HG02973 (cell line): ENCODE measurements around the gene CA10.

Experiments used
- ATAC-seq: cut with Tn5 transposase; IDR thresholded peaks from one replicate; pipeline ENCODE4 v1.9.1; 2021; ENCODE audit warnings: moderate library complexity; ENCODE audit not compliant: unreplicated experiment

The CA10 gene

DNA sequence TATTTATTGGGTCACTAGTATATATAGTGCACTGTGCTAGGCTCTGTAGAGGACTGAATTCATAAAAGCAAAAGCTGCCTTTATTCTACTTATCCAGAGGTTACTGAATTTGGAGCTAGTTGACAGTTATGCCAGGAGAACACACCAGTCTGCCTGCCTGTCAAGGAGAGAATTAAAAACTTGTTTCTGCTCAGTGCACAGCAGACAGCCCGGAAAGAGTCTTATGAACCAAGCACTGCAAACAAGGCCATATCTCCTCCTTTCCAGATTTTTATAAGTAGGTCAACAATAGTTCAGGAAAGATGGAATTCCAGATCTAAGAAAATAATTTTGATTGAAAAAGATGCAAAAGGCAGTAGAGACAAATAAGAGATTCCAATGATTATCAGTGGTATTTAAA, 267.8 kb downstream of the CA10 start:
- no peak for ATAC-seq

DNA sequence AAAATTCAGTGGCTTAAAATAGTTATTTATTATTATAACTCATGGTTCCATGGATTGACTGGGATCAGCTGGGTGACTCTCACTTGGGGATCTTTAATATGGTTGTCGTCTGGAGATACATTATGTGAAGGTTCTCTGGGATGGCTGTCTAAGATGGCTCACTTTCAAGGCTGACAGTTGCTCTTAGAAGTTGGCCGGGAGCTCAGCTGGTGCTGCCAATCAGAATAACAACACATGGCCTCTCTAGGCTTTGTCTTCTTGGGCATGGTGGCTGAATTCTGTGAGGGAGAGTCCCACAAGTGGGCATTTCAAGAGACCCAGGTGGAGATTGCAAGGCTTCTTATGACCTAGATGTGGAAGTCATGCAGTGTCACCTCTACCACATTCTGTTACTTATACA, 269.7 kb downstream of the CA10 start:
- no peak for ATAC-seq

DNA sequence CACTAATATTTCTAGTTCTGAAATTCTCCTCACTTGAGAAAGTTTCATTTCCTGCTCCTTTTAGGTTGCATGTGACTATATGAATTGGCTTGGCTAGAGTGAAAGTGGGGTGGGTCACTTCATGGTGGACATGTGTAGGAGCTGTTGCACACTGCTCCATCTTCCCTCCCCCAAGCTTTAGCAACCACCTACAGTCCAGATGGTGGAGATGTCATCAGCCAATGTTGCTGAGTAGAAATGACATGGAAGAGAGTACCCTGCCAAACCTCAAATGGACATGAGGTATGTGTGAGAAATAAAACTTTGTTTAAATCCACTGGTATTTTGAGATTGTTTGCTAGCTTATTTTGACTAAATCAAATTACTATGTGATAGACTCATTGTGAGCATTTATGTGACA, 281.5 kb downstream of the CA10 start:
- ATAC-seq, result no peak

- ATAC-seq, result no peak
Observed at GRCh38 chr17:51873302-51873701, 285.2 kb downstream of the CA10 start.

DNA sequence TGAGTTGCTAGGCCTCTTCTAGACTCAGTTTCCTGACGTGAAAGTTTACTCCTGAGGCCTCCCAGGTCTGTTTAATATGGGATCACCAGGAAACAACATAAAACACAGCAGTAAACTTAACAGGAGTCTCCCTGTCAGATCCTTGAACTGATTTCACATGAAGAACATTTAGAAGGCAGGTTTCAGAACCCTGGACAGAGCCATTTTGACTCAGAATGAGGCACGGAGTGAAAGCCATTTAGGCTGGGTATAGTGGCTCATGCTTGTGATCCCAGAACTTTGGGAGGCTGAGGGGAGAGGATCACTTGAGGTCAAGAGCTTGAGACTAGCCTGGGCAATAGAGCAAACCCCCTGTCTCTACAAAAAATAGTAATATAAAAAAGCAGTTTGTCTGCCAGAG, 289.1 kb downstream of the CA10 start:
- no peak for ATAC-seq

DNA sequence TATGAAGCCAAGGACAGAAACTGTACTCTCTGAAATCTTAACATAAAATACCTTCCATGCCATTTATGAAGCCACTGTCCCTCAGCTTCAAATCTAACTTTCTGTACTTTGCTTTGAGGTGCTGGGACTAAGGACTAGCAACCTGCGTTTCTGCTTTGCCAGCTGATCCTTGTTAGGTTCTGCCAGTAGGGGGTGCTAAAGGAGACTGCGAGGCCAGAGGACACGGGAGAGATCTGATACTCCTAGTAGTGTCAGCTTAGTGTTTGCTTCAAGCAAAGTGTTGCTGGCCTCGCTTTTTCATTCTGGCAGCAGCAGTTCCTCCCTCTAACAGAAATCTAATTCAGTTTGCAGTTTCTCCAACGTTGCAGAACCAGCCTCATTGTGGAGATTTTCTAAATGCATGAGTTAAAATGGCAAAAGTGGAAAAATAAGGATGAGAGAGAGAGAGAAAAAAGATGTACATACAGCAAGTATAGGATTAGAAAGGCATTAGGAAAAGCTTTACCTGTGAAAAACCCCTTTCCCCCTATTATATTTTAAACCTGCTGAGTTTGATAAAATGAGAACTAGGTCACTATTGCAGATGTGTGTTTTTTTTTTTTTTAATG, 297.5 kb downstream of the CA10 start:
- ATAC-seq, result no peak

DNA sequence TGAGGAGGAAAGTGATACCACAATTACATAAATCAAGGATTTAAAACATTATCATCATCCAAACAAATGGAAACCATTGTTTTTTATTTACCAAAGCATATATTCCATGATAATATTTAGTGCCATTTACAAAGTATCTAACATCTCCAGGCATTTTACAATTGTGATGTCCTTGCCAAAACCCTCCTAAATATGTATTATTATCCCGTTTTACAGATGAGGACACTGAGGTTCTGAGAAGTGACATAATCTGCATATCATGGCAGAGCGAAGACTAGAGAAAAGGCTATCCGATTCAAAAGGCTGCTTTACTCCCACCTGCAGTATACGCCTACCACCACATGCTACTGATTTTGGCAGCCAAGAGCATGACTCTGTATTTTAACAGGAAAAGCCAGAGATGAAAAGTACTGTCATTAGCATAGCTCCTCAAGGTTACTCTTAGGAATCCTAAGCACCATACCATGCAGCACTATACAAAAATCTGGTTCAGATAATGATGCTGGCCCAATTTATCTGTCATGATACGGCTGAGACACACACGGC, 301.4 kb downstream of the CA10 start:
- ATAC-seq, result no peak

- ATAC-seq, result no peak
Observed at GRCh38 chr17:51855806-51856205, 302.7 kb downstream of the CA10 start.

GRCh38 chr17:51853857-51854256, 304.7 kb downstream of the CA10 start:
- ATAC-seq, result no peak

DNA sequence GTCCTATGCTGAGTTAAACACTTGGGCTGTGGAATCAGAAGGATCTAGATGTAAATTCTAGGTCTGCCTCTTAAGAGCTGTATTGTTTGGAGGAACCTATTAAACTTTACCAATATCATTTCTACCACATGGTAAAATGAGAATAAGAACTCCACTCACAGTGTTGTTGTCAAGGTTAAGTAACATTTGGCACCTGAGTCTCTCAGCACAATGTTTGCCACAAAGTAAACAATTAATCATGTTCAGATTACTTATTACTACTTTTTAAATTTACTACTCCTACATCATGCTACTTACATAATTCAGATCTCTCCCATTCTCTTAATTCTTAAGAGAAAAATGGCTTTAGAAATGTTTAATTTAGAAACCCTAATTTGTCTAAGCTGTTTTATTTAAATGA, 305.9 kb downstream of the CA10 start:
- ATAC-seq, result no peak

DNA sequence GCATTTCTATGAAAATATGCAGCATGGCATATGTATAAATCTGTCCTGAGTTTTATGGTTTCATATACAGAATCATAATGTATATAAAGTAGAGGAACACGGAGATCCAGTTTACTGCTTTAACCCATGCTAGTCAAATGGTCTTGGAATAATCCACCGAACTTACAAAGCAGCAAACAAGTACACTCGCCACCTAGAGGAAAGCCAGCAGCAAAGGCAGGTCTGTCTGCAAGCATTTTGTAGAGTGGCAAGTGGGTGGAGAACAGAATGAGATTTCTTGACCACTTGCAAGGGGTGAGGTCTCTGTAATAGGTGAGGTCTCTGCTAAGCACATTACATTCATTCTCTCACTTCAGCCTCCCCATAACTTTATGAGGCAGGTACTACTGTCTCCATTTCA, 308.3 kb downstream of the CA10 start:
- ATAC-seq, result no peak

DNA sequence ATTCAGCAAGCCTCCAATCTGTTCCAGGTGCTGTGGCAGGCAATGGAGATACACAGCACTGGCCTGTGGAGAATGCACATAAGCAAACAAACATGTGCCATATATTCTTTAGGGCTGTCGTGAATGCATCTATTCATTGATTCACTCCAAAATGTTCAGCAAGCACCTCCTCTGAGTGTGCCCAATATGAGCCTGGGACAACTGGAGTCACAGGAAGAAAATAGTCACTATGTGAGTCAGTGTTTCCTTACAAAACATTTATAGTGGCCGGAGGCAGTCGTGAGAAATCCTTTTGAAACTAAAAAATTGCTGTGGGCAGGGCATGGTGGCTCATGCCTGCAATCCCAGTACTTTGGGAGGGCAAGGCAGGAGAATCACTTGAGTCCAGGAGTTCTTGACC, 310.1 kb downstream of the CA10 start:
- no peak for ATAC-seq

GRCh38 chr17:51846566-51846965, 311.9 kb downstream of the CA10 start:
- no peak for ATAC-seq

DNA sequence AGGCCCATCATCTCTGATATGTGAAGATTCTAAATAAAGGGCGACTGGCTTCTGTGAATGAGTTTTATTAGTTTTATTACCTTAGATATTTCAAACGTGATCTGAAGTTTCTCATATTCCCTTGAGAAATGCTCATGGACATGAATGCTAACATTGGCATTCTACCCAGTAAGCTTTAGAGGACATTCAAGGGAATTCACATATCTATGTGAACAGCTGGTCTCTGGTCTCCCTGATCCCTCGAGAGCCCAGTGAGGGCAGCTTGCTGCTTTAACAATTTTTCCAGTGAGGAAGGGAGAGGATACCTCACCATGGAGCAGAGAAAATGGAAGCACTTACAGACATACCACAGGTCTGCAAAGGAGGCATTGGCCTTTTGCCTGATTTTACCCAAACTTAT, 312.7 kb downstream of the CA10 start:
- no peak for ATAC-seq

DNA sequence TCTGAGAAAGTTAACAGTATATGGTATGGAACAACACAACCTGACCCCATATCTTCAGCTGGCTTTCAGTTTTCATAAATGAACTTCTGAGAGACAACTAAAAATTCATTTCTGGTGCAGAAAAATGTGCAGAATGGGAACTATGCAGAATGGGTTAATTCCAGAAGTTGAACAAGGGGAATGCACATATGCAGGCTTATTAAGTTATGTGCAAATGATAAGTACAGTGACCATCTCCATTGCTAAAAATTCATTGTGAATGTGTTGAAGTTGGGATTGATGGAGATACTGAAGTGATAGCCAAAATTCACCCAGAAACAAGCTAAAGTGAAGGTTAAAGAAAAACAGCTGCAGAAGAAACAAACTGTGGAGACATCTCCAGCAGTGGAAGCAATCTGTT, 315.8 kb downstream of the CA10 start:
- ATAC-seq, result no peak

DNA sequence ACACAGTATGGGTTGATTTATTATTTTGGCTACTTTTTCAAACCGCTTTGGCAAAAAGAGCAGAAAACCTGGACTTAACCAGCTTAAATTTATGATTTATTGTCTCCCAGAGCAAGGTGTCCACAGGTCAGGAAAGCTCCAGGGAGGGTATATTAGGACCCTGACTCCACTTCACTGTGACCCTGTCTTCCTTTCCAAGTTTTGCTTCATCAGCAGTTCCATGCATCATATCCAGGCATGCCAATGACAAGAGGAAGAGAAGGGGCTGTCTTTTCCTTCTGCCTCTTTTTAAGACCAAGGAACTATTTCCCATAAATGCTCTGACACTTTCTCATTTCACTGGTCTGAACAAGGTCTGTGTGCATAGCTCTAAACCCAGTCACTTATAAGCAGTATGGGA, 316.8 kb downstream of the CA10 start:
- no peak for ATAC-seq

DNA sequence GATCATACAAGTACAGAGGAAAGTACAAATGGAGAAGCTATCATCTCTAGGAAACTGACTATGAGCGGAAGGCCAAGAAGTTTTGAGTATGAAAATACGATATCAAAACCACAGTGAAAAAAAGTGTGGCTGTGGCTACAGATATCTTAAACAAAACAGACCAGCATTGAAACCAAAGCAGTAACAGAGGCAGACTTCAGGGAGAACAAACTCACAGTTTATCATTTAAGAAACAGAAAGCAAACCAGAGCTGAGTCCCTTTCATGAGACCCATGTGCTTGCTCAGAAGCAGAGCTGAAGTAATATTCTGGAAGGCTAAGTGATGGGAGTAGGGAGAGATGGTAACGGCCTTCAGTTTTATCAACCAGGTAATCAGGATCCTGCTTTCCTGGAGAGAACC, 317.8 kb downstream of the CA10 start:
- ATAC-seq, result no peak

DNA sequence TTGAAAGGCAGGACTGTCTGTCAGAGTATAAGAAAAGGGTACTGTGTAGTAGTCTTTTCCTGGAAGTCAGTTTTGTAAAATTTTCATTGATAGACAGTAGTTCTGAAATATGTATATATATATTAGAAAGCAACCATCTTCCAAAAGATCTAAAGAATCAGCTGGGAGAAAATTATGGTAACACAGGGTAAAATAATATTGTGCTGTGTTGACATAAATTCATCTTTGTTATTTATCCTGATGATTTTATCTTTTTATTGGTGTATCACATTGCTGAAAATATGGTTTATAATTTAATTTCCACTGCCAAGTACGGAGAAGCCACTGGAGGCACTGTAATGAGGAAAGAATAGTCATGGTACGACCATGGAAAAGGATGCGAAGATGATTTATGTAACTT, 324.9 kb downstream of the CA10 start:
- ATAC-seq, result no peak

DNA sequence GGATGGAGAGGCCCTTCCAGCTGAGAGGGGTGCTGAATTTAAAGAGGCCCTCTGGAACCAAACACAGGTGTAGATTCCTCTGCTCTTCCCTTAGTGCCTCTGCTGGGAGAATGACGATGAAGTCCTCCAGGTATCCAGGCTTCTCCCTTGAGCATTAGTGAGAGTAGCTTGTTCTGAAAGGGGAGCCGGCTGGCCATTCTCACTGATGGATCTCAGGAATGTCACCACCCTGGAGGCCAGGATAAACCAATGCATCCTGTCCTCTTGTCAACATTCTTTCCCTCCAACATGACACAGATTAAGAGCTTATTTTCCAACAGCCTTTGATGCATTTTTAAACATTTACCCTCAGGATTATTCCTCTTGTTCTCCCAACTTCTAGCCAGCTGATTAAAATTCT, 325.5 kb downstream of the CA10 start:
- ATAC-seq, result no peak

DNA sequence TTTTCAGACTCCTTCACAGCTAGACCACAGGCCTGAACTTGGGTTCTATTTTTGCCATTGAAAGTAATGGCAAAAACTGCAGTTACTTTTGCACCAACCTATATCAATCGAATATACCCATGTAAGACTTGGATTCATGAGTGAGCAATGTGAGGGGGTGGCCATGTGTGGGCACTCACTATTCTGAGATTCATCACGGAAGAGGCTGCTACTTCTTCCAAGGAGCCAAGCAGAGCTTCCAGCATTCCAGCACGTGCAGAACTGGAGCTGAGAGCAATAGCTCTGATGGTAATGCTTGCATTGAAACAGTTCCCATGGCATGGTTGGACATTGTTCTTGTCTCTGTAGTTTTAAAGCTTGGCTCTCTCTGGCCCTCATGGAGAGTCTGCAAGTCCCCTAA, 327.6 kb downstream of the CA10 start:
- ATAC-seq, result no peak

- ATAC-seq, result no peak
Observed at GRCh38 chr17:51830451-51830850, 328.1 kb downstream of the CA10 start.

DNA sequence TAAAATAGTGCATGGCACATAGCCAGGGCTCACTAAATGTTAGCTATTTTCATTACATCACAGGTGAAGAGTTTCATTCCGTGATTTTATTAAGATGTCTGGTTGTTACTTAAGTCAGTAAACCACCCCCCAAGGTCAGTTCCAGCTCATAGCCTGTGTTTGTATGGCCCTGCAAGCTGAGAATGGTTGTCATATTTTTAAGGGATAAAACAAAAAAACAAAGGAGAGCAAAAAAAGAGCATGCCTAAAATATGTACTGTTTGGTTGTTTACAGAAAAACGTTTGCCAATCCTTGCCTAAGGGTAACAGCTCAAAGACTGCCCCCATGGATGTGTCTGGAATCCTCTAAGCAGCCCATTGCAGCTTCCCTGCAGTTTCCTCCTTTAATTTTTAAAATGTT, 329.6 kb downstream of the CA10 start:
- no peak for ATAC-seq

- ATAC-seq, result no peak
Observed at GRCh38 chr17:51827140-51827539, 331.4 kb downstream of the CA10 start.
